Measurements from ENCODE around the gene MCOLN3. TPM values are rescaled to one million over a fixed set of nuclear protein-coding genes. Genes with fewer than 3 reads are reported as not detected.
"Not testable (repeated sequence)": the region's sequence is repeated elsewhere in the genome, so short reads cannot be mapped to it uniquely, and the experiment has no call there.

MCOLN3 gene
- total and polyA plus RNA-seq, 9 donors, result 0.72 to 5.9 (median 2.2) TPM

DNA sequence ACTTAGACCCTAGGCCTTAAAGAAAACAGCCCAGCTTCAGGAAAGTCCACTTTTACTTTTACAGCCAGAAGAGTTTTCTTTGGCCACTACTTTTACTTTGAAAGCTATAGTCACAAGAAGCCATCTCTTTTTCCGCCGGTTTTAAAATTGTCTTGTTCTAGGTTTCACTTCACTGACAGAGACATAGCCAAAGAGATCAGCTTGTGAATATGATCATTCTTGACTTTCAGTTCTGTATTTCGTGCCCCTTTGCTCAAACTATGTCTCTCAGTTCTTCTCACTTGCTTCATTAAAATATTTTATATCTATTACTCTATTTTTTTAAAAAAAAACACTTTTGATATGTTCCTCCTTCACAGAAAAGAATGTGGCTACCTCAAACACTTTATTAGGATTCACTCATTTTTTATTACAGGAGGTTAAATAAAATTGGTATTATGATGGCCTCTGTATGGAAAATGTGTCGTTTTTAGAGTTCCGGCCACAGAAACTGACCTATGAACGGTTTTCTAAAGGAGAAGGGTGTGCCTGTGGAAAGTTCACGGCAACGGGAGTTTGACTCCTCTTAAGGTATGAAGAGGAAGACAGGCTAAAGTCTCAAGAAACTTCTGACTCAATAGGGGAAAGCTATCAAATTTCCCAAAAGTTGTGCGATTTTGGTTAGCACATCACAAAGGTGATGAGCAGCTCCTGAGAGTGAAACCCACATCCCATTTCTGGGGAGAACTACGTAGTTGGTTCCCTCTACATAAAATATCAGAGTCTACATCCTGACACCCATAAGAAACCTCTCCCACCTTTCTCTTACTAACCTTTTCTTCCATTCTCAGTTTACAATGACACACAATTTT is 52.6 kb downstream of the MCOLN3 start:
- DNase-seq, result peak; percentile 28
- H3K9me3 ChIP-seq (replicated peaks; ENCODE audit: control insufficient read depth, low read depth, low read length), result no peaks in the 10 kb centered on the region
- WGBS (ENCODE audit: insufficient coverage), result 87% methylated on average over 6 of the region's 10 CpGs
- no peaks in the 10 kb centered on the region for H3K36me3 ChIP-seq (ENCODE audit: control insufficient read depth, insufficient read depth, low read length)
- no peak overlapping the region for H3K27ac ChIP-seq (ENCODE audit: low read length)
- H3K4me3 ChIP-seq (ENCODE audit: low read length), result no peak overlapping the region
- peaks cover 38% of the 10 kb centered on the region for H3K27me3 ChIP-seq (ENCODE audit: control insufficient read depth, insufficient read depth, low read length)
- H3K4me1 ChIP-seq (ENCODE audit: control insufficient read depth, insufficient read depth, low read length), result peaks cover 19% of the 10 kb centered on the region

DNA sequence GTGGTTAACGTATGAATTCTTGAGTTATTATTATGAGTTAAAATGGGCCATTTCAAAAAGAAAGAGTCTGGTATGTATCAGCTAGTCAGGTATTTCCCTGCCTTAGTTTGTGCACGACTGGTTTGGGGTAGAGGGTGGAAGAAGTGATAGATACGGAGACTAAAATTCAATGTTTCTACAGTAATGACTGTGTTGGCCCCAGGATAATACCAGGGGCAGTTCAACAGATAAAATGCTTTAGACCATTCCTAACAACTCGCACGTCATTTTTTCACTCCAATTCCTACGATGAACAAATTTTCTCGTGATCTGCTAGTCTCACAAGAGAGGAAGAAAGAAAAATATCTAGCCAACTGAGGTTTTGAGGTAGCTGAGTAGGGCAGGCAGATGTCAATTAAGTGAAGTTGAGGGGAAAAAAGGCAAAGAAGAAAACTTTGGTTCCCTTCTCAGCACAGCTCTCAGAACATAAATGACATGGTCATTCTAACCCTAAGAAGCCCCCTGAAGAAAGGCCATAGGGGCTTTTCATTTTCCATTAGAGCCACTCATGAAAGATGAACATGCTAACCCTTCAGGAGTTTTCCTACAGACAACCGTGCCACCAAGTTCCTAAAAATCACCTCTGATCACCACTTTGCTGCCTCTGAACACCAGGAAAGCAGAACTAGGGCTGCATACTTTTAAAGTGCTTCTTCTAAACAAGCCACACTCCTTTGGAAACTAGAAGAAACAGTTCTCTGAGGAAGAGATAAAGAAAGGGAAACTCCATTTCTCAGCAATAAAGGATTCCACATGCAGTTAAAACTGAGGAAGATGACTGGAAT is 57.0 kb downstream of the MCOLN3 start:
- Histone ChIP-seq H3K27ac (ENCODE audit: low read length) (no peak overlapping the region), H3K27me3 (ENCODE audit: control insufficient read depth, insufficient read depth, low read length) (peaks cover 5% of the 10 kb centered on the region), H3K4me1 (ENCODE audit: control insufficient read depth, insufficient read depth, low read length) (peaks cover under 1% of the 10 kb centered on the region), H3K9me3 (replicated peaks; ENCODE audit: control insufficient read depth, low read depth, low read length) (no peaks in the 10 kb centered on the region), H3K36me3 (ENCODE audit: control insufficient read depth, insufficient read depth, low read length) (no peaks in the 10 kb centered on the region), H3K4me3 (ENCODE audit: low read length) (no peak overlapping the region)
- WGBS (ENCODE audit: insufficient coverage), result 78% methylated on average over 1 of the region's 8 CpGs
- no peak for DNase-seq

DNA sequence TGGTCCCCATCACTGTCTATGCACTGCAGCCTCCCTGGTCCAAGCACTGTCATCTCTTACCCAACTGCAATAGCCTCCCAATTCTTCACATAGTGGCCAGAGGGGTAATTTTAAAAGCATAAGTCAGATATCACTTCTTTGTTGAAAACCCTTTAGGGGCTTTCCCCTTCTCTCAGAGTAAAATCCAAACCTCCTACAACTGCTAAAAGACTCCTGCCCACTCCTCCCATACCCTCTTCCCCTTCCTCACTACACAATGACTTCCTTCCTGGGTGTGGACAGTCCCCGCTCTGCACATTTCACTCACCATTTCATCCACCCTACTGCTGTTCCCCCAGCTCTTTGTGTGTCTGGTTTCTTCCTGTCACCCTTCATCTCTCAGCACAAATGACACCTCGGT is 59.7 kb downstream of the MCOLN3 start:
- Histone ChIP-seq H3K4me3 (ENCODE audit: low read length) (no peak overlapping the region), H3K9me3 (replicated peaks; ENCODE audit: control insufficient read depth, low read depth, low read length) (no peaks in the 10 kb centered on the region), H3K27ac (ENCODE audit: low read length) (no peak overlapping the region), H3K27me3 (ENCODE audit: control insufficient read depth, insufficient read depth, low read length) (no peaks in the 10 kb centered on the region), H3K4me1 (ENCODE audit: control insufficient read depth, insufficient read depth, low read length) (no peaks in the 10 kb centered on the region), H3K36me3 (ENCODE audit: control insufficient read depth, insufficient read depth, low read length) (no peaks in the 10 kb centered on the region)
- WGBS (ENCODE audit: insufficient coverage), result 63% methylated on average over 2 of the region's 2 CpGs
- no peak for DNase-seq

DNA sequence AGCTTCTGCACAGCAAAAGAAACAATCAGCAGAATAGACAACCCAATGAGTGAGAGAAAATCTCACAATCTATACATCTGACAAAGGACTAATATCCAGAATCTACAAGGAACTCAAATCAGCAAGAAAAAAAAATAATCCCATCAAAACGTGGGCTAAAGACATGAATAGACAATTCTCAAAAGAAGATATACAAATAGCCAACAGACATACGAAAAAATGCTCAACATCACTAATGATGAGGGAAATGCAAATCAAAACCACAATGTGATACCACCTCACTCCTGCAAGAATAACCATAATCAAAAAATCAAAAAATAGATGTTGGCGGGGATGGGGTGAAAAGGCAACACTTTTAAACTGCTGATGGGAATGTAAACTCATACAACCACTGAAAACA is 61.7 kb downstream of the MCOLN3 start:
- H3K27ac ChIP-seq (ENCODE audit: low read length); H3K27me3 ChIP-seq (ENCODE audit: control insufficient read depth, insufficient read depth, low read length); DNase-seq; H3K9me3 ChIP-seq (replicated peaks; ENCODE audit: control insufficient read depth, low read depth, low read length); H3K4me1 ChIP-seq (ENCODE audit: control insufficient read depth, insufficient read depth, low read length); H3K4me3 ChIP-seq (ENCODE audit: low read length); H3K36me3 ChIP-seq (ENCODE audit: control insufficient read depth, insufficient read depth, low read length): not testable (repeated sequence)
- WGBS (ENCODE audit: insufficient coverage), result no CpG with 5 or more reads among the region's 3 CpGs

DNA sequence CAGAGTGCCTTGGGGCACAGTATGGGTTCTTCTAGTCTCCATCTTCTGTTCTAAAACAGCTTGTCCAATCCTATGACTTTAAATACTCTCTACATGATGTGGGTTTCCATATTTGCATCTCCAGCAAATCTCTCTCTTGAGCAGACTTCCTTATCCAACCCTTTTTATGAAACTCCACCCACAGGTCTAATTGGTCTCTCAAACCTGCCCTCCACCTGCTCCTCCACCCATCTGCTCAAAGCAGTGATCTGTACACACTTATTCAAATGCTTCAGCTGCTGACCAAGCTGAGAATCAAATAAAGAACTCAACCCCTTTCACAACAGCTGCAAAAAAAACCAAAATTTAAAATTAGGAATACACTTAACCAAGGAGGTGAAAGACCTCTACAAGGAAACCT is 62.9 kb downstream of the MCOLN3 start:
- Histone ChIP-seq H3K27ac (ENCODE audit: low read length) (no peak overlapping the region), H3K4me3 (ENCODE audit: low read length) (no peak overlapping the region), H3K36me3 (ENCODE audit: control insufficient read depth, insufficient read depth, low read length) (no peaks in the 10 kb centered on the region), H3K4me1 (ENCODE audit: control insufficient read depth, insufficient read depth, low read length) (no peaks in the 10 kb centered on the region), H3K27me3 (ENCODE audit: control insufficient read depth, insufficient read depth, low read length) (no peaks in the 10 kb centered on the region), H3K9me3 (replicated peaks; ENCODE audit: control insufficient read depth, low read depth, low read length) (no peaks in the 10 kb centered on the region)
- no peak for DNase-seq

DNA sequence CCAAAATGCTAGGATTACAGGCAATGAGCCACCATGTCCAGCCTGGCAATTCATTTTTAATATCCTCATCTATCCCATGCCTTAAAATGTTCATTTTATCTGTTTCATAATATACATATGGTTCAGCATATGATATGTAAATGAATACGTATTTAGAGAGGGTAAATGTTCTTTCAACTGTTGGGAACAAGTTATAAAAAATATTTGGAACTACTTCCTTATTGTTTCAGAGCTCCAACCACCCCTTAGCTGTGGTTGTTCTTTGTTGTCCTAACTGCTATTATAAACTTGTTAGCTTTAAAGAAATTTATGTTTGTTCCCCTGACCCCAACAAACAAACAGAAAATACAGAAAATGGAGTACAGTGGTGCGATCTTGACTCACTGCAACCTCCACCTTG is 65.9 kb downstream of the MCOLN3 start:
- Histone ChIP-seq H3K36me3 (ENCODE audit: control insufficient read depth, insufficient read depth, low read length) (no peaks in the 10 kb centered on the region), H3K9me3 (replicated peaks; ENCODE audit: control insufficient read depth, low read depth, low read length) (no peaks in the 10 kb centered on the region), H3K27ac (ENCODE audit: low read length) (no peak overlapping the region), H3K27me3 (ENCODE audit: control insufficient read depth, insufficient read depth, low read length) (no peaks in the 10 kb centered on the region), H3K4me3 (ENCODE audit: low read length) (no peak overlapping the region), H3K4me1 (ENCODE audit: control insufficient read depth, insufficient read depth, low read length) (no peaks in the 10 kb centered on the region)
- no peak for DNase-seq
- no CpG with 5 or more reads among the region's 2 CpGs for WGBS (ENCODE audit: insufficient coverage)

DNA sequence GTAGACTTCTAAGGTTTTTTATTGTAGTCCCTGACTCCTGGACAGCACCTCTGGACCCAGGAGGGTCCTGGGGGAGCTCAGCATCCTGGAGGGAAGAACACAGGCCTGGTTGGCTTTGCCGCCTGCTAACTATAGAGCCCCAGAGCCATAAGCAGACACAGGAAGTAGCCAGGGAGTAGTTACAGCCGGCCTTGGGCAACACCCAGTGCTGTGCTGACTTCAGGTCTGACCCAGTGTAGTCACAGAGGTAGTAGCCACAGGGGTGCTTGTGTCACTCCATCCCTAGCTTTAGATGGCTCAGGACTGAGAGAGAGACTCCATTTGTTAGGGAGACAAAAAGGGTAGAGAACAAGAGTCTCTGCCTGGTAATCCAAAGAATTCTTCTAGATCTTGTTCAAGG is 73.3 kb downstream of the MCOLN3 start:
- Histone ChIP-seq H3K27ac (ENCODE audit: low read length) (no peak overlapping the region), H3K9me3 (replicated peaks; ENCODE audit: control insufficient read depth, low read depth, low read length) (no peaks in the 10 kb centered on the region), H3K4me1 (ENCODE audit: control insufficient read depth, insufficient read depth, low read length) (no peaks in the 10 kb centered on the region), H3K4me3 (ENCODE audit: low read length) (no peak overlapping the region), H3K27me3 (ENCODE audit: control insufficient read depth, insufficient read depth, low read length) (no peaks in the 10 kb centered on the region), H3K36me3 (ENCODE audit: control insufficient read depth, insufficient read depth, low read length) (no peaks in the 10 kb centered on the region)
- WGBS (ENCODE audit: insufficient coverage), result 0% methylated on average over 1 of the region's 2 CpGs
- no peak for DNase-seq

DNA sequence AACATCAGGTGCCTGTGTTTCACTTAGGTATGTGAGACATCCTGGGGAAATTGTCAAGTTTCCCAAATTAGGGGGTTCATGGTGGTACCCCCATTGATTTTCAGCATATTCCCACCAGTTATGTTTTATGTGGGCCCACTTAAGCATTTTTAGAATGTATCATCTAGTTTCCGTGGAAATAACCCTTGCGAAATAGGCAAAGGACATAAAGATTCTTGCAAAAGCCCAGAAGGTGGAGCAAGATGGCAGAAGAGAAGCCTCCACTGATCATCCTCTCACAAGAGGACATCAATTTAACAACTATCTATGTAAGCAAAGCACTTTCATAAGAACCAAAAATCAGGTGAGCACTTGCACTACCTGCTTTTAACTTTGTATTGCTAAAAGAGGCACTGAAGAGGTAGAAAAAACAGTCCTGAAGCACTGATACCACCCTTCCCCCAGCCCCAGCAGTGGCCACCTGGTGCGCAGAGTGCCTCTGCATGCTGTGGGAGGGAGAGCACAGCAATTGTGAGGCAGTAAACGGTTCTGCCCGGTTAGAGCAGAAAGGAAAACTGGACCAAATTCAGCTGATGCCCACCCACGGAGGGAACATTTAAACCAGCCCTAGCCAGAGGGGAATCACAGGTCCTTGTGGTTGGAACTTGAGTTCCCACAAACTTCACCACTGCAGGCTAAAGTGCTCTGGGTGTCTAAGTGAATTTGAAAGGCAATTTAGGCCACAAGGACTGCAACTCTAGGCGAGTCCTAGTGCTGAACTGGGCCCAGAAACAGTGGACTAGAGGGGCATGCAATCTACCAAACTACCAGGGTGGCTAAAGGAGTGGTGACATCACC is 74.6 kb downstream of the MCOLN3 start:
- Histone ChIP-seq H3K27me3 (ENCODE audit: control insufficient read depth, insufficient read depth, low read length) (no peaks in the 10 kb centered on the region), H3K27ac (ENCODE audit: low read length) (no peak overlapping the region), H3K36me3 (ENCODE audit: control insufficient read depth, insufficient read depth, low read length) (no peaks in the 10 kb centered on the region), H3K4me3 (ENCODE audit: low read length) (no peak overlapping the region), H3K4me1 (ENCODE audit: control insufficient read depth, insufficient read depth, low read length) (no peaks in the 10 kb centered on the region), H3K9me3 (replicated peaks; ENCODE audit: control insufficient read depth, low read depth, low read length) (no peaks in the 10 kb centered on the region)
- WGBS (ENCODE audit: insufficient coverage), result 51% methylated on average over 4 of the region's 7 CpGs
- no peak for DNase-seq

DNA sequence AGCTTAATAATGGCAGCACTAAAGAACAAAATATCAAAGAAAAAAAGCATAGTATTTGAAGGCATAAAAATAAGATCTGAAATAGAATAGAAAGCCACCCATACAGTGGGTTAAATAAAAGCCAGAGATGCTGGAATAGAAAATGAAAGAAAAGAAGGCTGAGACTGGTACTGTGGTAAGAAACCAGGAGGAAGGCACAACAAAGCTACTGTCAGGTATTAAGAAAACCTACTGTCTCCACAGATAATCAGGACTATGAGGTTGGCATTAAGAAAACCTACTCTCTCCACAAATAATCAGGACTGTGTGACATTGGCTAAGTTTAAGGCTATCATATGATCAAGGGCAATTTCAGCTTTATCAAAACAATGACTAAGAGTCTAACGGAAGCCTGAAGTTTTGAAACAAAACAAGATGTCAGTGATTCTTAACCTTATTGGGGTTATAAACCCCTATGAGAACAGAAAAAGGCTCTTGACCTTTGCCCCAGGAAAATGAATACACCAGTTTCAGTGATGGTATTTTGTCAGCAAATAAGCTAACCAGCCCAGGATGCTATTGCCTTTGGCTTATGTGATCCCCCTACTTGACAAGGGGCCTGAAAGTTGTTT is 75.8 kb downstream of the MCOLN3 start:
- Histone ChIP-seq H3K9me3 (replicated peaks; ENCODE audit: control insufficient read depth, low read depth, low read length) (no peaks in the 10 kb centered on the region), H3K27me3 (ENCODE audit: control insufficient read depth, insufficient read depth, low read length) (no peaks in the 10 kb centered on the region), H3K4me1 (ENCODE audit: control insufficient read depth, insufficient read depth, low read length) (no peaks in the 10 kb centered on the region), H3K36me3 (ENCODE audit: control insufficient read depth, insufficient read depth, low read length) (no peaks in the 10 kb centered on the region), H3K27ac (ENCODE audit: low read length) (no peak overlapping the region), H3K4me3 (ENCODE audit: low read length) (no peak overlapping the region)
- WGBS (ENCODE audit: insufficient coverage), result no CpG with 5 or more reads among the region's 1 CpG
- no peak for DNase-seq
